Effector memory CD4-positive, alpha-beta T cell (primary cell): ENCODE results near the gene VPS35L.
"Not testable (repeated sequence)": the region's sequence is repeated elsewhere in the genome, so short reads cannot be mapped to it uniquely, and the experiment has no call there.

Experiments used
- DNase-seq, 3 donors: peaks; one replicate each; pipeline ENCODE4 v3.0.0-alpha.2; 2020
- H3K27ac ChIP-seq: 2 replicates; pipeline ENCODE4 v1.7.0; 2013; ENCODE audit warnings: mild to moderate bottlenecking, low read length, moderate library complexity; ENCODE audit not compliant: insufficient read depth, poor library complexity, severe bottlenecking
- H3K27me3 ChIP-seq: replicated peaks from 2 replicates; pipeline ENCODE4 v1.7.0; 2013; ENCODE audit warnings: mild to moderate bottlenecking, low read length; ENCODE audit not compliant: insufficient read depth, control insufficient read depth, poor library complexity, severe bottlenecking
- H3K36me3 ChIP-seq: 2 replicates; pipeline ENCODE4 v1.7.0; 2013; ENCODE audit warnings: mild to moderate bottlenecking, low read length, moderate library complexity; ENCODE audit not compliant: control insufficient read depth, insufficient read depth
- H3K4me1 ChIP-seq: 2 replicates; pipeline ENCODE4 v1.7.0; 2013; ENCODE audit warnings: low read length, mild to moderate bottlenecking; ENCODE audit not compliant: control insufficient read depth, insufficient read depth, poor library complexity, severe bottlenecking
- H3K4me3 ChIP-seq: 2 replicates; pipeline ENCODE4 v1.7.0; 2013; ENCODE audit warnings: low read length, low read depth, mild to moderate bottlenecking; ENCODE audit not compliant: insufficient read depth, poor library complexity, severe bottlenecking
- H3K9me3 ChIP-seq: 2 replicates; pipeline ENCODE4 v1.7.0; 2013; ENCODE audit warnings: mild to moderate bottlenecking, low read length, moderate library complexity; ENCODE audit not compliant: control insufficient read depth

The VPS35L gene

DNA sequence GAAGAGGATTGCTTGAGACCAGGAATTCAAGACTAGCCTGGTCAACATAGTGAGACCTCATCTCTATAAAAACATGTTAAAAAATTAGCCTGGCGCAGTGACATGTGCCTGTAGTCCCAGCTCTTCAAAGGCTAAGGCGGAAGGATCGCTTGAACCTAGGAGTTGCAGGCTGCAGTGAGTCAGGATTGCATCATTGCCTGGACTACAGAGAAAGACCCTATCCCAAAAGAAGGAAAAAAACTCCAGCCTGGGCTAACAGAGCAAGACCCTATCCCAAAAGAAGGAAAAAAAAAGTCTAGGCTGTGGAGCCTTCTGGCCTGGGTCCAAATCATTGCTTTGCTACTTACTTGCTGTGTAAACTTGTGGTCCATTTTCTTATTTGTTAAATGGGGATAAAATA lies 26.8 kb upstream of the VPS35L start:
- Histone ChIP-seq H3K4me1 (peaks cover 8% of the 10 kb centered on the region), H3K36me3 (peaks cover 8% of the 10 kb centered on the region), H3K27ac (no peak overlapping the region), H3K4me3 (no peak overlapping the region), H3K9me3 (no peaks in the 10 kb centered on the region), H3K27me3 (no peaks in the 10 kb centered on the region)
- no peak for DNase-seq

- no peak for DNase-seq
- no peaks in the 10 kb centered on the region for H3K27me3 ChIP-seq
- H3K36me3 ChIP-seq = peaks cover 18% of the 10 kb centered on the region
- H3K4me1 ChIP-seq = no peaks in the 10 kb centered on the region
- no peaks in the 10 kb centered on the region for H3K9me3 ChIP-seq
- H3K4me3 ChIP-seq = no peak overlapping the region
- H3K27ac ChIP-seq = no peak overlapping the region
Measured at GRCh38 chr16:19532601-19533000, 22.9 kb upstream of the VPS35L start.

- peaks cover 37% of the 10 kb centered on the region for H3K36me3 ChIP-seq
Measured at GRCh38 chr16:19540241-19540970, 15.1 kb upstream of the VPS35L start.

GRCh38 chr16:19542138-19542821 lies 13.2 kb upstream of the VPS35L start:
- Histone ChIP-seq H3K36me3 (peaks cover 38% of the 10 kb centered on the region), H3K27ac (no peak overlapping the region), H3K9me3 (no peaks in the 10 kb centered on the region), H3K4me3 (no peak overlapping the region), H3K27me3 (no peaks in the 10 kb centered on the region), H3K4me1 (no peaks in the 10 kb centered on the region)
- no peak for DNase-seq

More at GRCh38 chr16:19540241-19540970, 15.1 kb upstream of the VPS35L start:
- no peaks in the 10 kb centered on the region for H3K9me3 ChIP-seq
- no peaks in the 10 kb centered on the region for H3K4me1 ChIP-seq
- H3K27ac ChIP-seq = no peak overlapping the region
- no peak for DNase-seq
- H3K4me3 ChIP-seq = no peak overlapping the region
- H3K27me3 ChIP-seq = no peaks in the 10 kb centered on the region

DNA sequence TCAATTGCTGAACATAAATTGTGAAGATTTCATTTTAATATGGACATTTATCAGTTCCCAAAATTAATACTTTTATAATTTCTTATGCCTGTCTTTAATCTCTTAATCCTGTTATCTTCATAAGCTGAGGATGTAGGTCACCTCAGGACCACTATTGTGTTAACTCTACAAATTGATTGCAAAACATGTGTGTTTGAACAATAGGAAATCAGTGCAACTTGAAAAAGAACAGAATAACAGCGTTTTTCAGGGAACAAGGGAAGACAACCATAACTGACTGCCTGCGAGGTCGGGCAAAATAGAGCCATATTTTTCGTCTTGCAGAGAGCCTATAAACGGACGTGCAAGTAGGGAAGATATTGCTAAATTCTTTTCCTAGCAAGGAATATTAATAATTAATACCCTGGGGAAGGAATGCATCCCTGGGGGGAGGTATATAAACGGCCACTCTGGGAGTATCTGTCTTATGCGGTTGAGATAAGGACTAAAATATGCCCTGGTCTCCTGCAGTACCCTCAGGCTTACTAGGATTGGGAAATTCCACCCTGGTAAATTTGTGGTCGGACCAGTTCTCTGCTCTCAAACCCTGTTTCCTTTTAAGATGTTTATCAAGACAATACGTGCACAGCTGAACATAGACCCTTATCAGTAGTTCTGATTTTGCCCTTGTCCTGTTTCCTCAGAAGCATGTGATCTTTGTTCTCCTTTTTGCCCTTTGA lies 12.1 kb upstream of the VPS35L start:
- not testable (repeated sequence) for H3K4me3 ChIP-seq, H3K4me1 ChIP-seq, H3K9me3 ChIP-seq, H3K27ac ChIP-seq, DNase-seq, H3K27me3 ChIP-seq
- H3K36me3 ChIP-seq = peaks cover 38% of the 10 kb centered on the region

DNA sequence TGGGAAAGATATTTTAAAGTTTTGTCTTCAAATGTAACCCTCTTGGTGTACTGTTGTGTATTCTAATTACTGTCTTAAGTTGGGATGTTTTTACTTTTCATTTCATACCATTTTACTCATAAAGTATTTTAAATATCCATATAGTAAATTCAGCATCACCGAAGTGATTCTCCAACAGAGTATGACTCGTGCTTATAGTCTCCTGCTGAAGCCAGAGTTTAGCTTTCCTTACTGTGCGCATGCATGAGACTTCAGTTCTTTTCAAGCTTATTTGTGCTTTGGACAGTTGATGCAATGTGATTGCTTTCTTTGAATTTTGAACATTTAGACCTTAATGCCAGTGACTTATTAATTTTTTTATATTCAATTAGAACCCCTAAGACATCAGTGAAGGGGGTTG lies 7.4 kb upstream of the VPS35L start:
- H3K9me3 ChIP-seq = no peaks in the 10 kb centered on the region
- no peaks in the 10 kb centered on the region for H3K4me1 ChIP-seq
- no peak overlapping the region for H3K4me3 ChIP-seq
- no peak for DNase-seq
- H3K27me3 ChIP-seq = no peaks in the 10 kb centered on the region
- H3K27ac ChIP-seq = no peak overlapping the region
- H3K36me3 ChIP-seq = peaks cover 29% of the 10 kb centered on the region

GRCh38 chr16:19549673-19550072 lies 5.8 kb upstream of the VPS35L start:
- no peak for DNase-seq
- Histone ChIP-seq H3K9me3 (no peaks in the 10 kb centered on the region), H3K36me3 (peaks cover 20% of the 10 kb centered on the region)

DNA sequence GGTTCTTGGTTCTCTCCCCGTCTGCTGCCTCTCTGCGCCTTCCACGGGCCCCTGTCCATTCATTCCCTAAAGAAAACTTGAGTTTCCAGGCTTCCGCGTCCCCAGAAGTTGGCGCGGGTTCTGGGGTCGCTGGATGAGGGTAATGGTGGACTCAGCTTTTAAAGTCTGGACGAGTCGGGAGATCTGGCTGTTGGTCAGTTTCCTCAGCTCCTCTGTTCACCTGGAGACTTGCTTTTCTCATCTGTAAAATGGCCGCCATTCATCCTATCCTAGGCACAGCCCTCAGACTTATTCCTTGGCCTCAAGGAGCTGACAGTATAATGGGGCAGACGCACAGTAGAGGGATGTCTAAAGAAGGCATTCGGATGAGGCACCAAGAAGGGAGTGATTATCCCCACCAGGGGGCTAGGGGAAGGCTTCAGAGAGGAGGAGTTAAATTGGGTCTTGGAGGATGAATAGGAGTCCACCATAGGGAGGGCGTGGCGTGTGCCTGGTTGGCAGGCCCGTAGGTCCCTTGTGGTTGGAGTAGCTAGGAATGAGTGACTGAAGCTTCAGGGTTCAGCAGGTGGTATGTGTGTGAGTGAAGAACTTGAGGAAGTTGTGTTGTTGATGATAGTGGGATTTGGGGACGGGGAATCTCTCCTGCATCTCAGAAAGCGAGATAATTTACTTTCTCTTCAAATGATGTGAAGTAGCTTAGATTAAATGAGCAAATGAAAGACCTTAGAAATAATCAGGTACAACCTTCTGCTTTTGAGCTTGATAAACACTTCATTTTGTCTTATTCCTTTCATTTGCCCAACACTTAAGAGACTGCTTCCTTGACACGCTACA lies 652 bp downstream of the VPS35L start:
- Histone ChIP-seq H3K4me3 (peak overlapping the region; percentile 71), H3K27me3 (no peaks in the 10 kb centered on the region), H3K9me3 (no peaks in the 10 kb centered on the region), H3K27ac (peak overlapping the region; percentile 68), H3K36me3 (peaks cover 2% of the 10 kb centered on the region), H3K4me1 (no peaks in the 10 kb centered on the region)
- peak in 1 of 3 donors; percentile 2 for DNase-seq

More at GRCh38 chr16:19549673-19550072, 5.8 kb upstream of the VPS35L start:
- Histone ChIP-seq H3K4me3 (no peak overlapping the region), H3K4me1 (no peaks in the 10 kb centered on the region), H3K27ac (no peak overlapping the region), H3K27me3 (no peaks in the 10 kb centered on the region)

DNA sequence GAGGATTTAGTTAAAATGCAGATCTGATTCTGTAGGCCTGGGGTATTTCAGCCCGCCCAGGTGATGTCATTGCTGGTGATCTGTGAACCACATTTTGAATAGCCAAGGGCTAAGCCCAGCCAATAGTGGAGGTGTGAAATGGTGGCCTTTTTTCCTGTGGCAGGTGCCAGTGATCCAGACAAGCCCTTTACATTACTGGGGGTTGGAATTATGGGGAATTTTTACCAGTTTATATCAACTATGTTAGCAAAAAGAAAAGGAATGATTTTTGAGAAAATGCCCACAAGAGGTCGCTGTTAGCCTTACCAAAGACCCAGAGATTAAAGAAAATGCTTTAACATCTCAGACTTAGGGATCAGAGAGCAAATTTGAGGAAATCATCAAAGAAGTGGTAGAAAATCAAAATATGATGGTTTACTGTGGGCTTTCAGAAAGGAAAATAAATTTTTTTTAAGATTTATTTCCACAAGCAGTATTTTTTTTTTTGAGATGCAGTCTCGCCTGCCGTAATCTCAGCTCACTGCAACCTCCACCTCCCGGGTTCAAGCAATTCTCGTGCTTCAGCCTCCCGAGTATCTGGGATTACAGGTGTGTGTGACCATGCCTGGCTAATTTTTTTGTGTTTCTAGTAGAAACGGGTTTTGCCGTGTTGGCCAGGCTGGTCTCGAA lies 3.9 kb downstream of the VPS35L start:
- no peaks in the 10 kb centered on the region for H3K9me3 ChIP-seq
- no peak overlapping the region for H3K27ac ChIP-seq
- DNase-seq = peak in 1 of 3 donors; percentile 14
- H3K36me3 ChIP-seq = no peaks in the 10 kb centered on the region
- H3K4me1 ChIP-seq = no peaks in the 10 kb centered on the region
- H3K4me3 ChIP-seq = no peak overlapping the region
- no peaks in the 10 kb centered on the region for H3K27me3 ChIP-seq
